Measurements from ENCODE around the gene KRT27. TPM values are rescaled to one million over a fixed set of nuclear protein-coding genes. Genes with fewer than 3 reads are reported as not detected.
A peak's percentile ranks its signal among the peaks of the same experiment; 100 is the strongest.

The KRT27 gene
- total RNA-seq, 2 experiments from 2014 or later = not detected

DNA sequence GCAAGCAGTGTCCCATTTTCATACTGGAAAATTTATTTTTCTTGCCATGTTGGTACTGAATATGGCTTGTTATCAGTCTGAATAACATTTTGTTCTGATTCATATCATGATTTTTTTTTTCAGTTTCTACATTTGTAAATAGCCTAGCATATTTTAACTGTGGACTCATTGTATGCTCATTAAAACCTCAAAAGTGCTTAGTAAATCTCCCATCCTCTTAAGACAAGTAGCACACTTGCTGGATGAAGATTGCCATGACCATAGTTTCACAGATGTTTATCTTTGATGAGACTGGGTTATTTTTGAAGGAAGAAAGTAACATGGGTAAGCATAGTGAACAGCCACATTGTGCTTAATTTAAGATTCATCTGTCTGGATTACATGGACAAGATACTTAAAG, 39.2 kb upstream of the KRT27 start:
- Histone ChIP-seq H3K4me1 (ENCODE audit: insufficient read depth, low read length, poor library complexity, severe bottlenecking) (peaks cover 8% of the 10 kb centered on the region), H2AFZ (ENCODE audit: low read length) (no peak overlapping the region), H3K27ac (ENCODE audit: low read depth, low read length, poor library complexity, severe bottlenecking) (no peak overlapping the region), H3K9me2 (ENCODE audit: insufficient read depth, low read length) (no peaks in the 10 kb centered on the region), H3K4me3 (ENCODE audit: low read depth, low read length, poor library complexity, severe bottlenecking) (no peak overlapping the region), H3K79me2 (ENCODE audit: insufficient read depth, low read depth, low read length) (peaks cover 9% of the 10 kb centered on the region; the same call in 1 of the 2 replicates), H3K36me3 (ENCODE audit: insufficient read depth, low read length) (peaks cover 15% of the 10 kb centered on the region), H3K9me3 (ENCODE audit: low read length) (no peaks in the 10 kb centered on the region), H3K4me2 (ENCODE audit: low read length) (no peak overlapping the region), H4K20me1 (ENCODE audit: insufficient read depth, low read length) (no peaks in the 10 kb centered on the region)
- POLR2A ChIA-PET = no interaction called here
- CTCF ChIA-PET (ENCODE audit: unreplicated experiment) = no interaction called here
- intact Hi-C loops (cut with micrococcal nuclease; ENCODE audit: unreplicated experiment) = no loop called here
- no peak for DNase-seq (ENCODE audit: low spot score)
- BruUV-seq (replicated peaks) = no TSS peak
- TF ChIP-seq, protein P1, sequence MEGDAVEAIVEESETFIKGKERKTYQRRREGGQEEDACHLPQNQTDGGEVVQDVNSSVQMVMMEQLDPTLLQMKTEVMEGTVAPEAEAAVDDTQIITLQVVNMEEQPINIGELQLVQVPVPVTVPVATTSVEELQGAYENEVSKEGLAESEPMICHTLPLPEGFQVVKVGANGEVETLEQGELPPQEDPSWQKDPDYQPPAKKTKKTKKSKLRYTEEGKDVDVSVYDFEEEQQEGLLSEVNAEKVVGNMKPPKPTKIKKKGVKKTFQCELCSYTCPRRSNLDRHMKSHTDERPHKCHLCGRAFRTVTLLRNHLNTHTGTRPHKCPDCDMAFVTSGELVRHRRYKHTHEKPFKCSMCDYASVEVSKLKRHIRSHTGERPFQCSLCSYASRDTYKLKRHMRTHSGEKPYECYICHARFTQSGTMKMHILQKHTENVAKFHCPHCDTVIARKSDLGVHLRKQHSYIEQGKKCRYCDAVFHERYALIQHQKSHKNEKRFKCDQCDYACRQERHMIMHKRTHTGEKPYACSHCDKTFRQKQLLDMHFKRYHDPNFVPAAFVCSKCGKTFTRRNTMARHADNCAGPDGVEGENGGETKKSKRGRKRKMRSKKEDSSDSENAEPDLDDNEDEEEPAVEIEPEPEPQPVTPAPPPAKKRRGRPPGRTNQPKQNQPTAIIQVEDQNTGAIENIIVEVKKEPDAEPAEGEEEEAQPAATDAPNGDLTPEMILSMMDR (conservative IDR thresholded peaks at IDR 0.05; ENCODE audit: low read length) = no peak

DNA sequence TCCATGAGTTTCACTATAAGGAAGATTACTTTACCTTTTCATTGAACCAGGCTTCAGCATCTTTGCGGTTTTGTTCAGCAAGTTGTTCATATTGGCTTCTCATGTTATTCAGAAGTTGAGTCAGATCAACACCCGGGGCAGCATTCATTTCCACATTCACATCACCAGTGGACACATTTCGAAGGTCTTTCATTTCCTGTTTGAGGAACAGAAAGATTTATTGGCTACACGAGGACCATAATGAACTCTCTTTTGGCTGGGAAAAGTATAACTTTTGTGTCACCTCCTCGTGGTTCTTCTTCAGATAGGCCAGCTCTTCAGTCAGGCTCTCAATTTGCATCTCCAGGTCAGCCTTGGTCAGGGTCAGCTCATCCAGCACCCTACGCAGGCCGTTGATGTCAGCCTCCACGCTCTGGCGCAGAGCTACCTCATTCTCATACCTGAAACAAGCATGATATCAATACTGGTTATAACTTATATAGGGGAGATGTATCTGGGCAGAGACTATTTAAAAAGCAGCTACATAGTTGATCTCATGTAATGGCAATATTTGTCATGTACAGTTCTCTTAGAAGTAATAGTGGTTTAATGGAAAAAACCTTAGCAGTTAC, 38.0 kb upstream of the KRT27 start:
- Histone ChIP-seq H3K79me2 (ENCODE audit: insufficient read depth, low read depth, low read length) (peaks cover 9% of the 10 kb centered on the region; the same call in 1 of the 2 replicates), H3K4me1 (ENCODE audit: insufficient read depth, low read length, poor library complexity, severe bottlenecking) (peaks cover 8% of the 10 kb centered on the region), H2AFZ (ENCODE audit: low read length) (no peak overlapping the region), H3K36me3 (ENCODE audit: insufficient read depth, low read length) (peaks cover 16% of the 10 kb centered on the region), H3K9me2 (ENCODE audit: insufficient read depth, low read length) (no peaks in the 10 kb centered on the region), H3K4me2 (ENCODE audit: low read length) (peak overlapping the region; percentile 90; the same call in 1 of the 2 replicates), H3K4me3 (ENCODE audit: low read depth, low read length, poor library complexity, severe bottlenecking) (no peak overlapping the region), H4K20me1 (ENCODE audit: insufficient read depth, low read length) (no peaks in the 10 kb centered on the region), H3K27ac (ENCODE audit: low read depth, low read length, poor library complexity, severe bottlenecking) (no peak overlapping the region), H3K9me3 (ENCODE audit: low read length) (no peaks in the 10 kb centered on the region)
- no TSS peak for BruUV-seq (replicated peaks)
- CTCF ChIA-PET (ENCODE audit: unreplicated experiment) = no interaction called here
- POLR2A ChIA-PET = interaction anchor here (0.6 kb wide), 1 partner anchor 183 kb away, joined by 6 read pairs; no protein-coding TSS in a partner anchor
- TF ChIP-seq, protein P1 (conservative IDR thresholded peaks at IDR 0.05; ENCODE audit: low read length) = no peak
- no peak for TF ChIP-seq EZH2phosphoT487 (IDR thresholded peaks at IDR 0.05; ENCODE audit: borderline replicate concordance, low read depth, low read length)
- DNase-seq (ENCODE audit: low spot score) = no peak
- intact Hi-C loops (cut with micrococcal nuclease; ENCODE audit: unreplicated experiment) = no loop called here

DNA sequence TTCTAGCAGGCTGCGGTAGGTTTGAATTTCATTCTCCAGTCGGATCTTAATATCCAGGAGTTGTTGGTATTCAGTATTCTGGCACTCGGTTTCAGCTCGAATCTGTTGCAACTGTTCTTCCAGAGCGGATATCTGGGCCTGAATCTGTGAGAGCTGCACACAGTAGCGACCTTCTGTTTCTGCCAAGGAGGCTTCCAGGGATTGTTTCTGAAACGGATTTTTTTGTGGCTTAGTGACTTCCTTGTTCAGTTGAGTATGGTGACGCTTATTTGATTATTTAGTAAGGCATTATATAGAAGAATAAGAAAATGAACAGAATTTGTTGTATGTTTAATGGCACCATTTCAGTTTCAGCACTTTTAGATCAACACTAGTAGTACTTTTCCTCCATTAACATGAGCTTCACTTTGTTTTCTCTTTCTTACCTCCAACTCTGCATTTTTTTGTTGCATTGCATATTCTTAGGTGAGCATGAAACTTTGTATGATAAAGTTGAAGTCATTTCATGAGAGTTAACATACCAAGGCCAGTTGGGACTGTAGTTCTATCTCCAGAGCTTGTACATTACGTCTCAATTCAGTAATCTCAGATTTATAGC, 37.3 kb upstream of the KRT27 start:
- H3K79me2 ChIP-seq (ENCODE audit: insufficient read depth, low read depth, low read length) = peaks cover 9% of the 10 kb centered on the region; the same call in 1 of the 2 replicates
- TSS peak; percentile 93 for BruUV-seq (replicated peaks)
- CTCF ChIA-PET (ENCODE audit: unreplicated experiment) = no interaction called here

More for the DNA sequence above, 37.3 kb upstream of the KRT27 start:
- TF ChIP-seq, protein P1 (conservative IDR thresholded peaks at IDR 0.05; ENCODE audit: low read length) = no peak
- no peak for TF ChIP-seq EZH2phosphoT487 (IDR thresholded peaks at IDR 0.05; ENCODE audit: borderline replicate concordance, low read depth, low read length)
- peak overlapping the region; percentile 78 for H3K4me3 ChIP-seq (ENCODE audit: low read depth, low read length, poor library complexity, severe bottlenecking)
- peaks cover 8% of the 10 kb centered on the region for H3K4me1 ChIP-seq (ENCODE audit: insufficient read depth, low read length, poor library complexity, severe bottlenecking)
- peak overlapping the region; percentile 90 for H3K4me2 ChIP-seq (ENCODE audit: low read length)
- intact Hi-C loops (cut with micrococcal nuclease; ENCODE audit: unreplicated experiment) = no loop called here
- H2AFZ ChIP-seq (ENCODE audit: low read length) = peak overlapping the region; percentile 98
- no peaks in the 10 kb centered on the region for H4K20me1 ChIP-seq (ENCODE audit: insufficient read depth, low read length)
- POLR2A ChIA-PET = interaction anchor here (0.8 to 1.7 kb wide), 3 partner anchors 13 to 868 kb away, joined by 3 to 7 read pairs (median 3); no protein-coding TSS in a partner anchor
- H3K36me3 ChIP-seq (ENCODE audit: insufficient read depth, low read length) = peaks cover 16% of the 10 kb centered on the region
- DNase-seq (ENCODE audit: low spot score) = no peak
- peak overlapping the region; percentile 38 for H3K27ac ChIP-seq (ENCODE audit: low read depth, low read length, poor library complexity, severe bottlenecking)
- no peaks in the 10 kb centered on the region for H3K9me2 ChIP-seq (ENCODE audit: insufficient read depth, low read length)
- H3K9me3 ChIP-seq (ENCODE audit: low read length) = no peaks in the 10 kb centered on the region

Data from OCI-LY7 (cell line).